Measurements from ENCODE around the gene NOC3L.

DNA sequence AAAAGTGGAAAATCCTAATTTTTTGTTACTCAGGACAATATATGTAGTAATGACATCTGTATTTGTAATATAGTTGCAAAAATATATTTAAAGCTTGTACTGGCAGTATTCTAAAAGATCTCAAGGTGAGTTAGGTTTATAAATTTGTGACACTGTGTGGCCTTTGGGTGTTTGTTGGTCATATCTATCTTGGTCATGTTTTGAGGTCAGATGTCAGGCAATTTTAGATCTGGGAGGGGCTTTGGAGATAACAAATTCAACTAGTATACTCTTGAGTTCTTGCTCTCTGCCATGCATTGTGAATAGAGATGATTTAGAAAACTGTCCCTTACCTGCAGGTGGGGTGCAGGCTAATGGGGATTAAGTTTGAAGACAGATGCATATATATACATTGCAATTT lies 42.7 kb upstream of the NOC3L start:
- TF ChIP-seq, protein P1, sequence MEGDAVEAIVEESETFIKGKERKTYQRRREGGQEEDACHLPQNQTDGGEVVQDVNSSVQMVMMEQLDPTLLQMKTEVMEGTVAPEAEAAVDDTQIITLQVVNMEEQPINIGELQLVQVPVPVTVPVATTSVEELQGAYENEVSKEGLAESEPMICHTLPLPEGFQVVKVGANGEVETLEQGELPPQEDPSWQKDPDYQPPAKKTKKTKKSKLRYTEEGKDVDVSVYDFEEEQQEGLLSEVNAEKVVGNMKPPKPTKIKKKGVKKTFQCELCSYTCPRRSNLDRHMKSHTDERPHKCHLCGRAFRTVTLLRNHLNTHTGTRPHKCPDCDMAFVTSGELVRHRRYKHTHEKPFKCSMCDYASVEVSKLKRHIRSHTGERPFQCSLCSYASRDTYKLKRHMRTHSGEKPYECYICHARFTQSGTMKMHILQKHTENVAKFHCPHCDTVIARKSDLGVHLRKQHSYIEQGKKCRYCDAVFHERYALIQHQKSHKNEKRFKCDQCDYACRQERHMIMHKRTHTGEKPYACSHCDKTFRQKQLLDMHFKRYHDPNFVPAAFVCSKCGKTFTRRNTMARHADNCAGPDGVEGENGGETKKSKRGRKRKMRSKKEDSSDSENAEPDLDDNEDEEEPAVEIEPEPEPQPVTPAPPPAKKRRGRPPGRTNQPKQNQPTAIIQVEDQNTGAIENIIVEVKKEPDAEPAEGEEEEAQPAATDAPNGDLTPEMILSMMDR (IDR thresholded peaks at IDR 0.05), result no peak
- TF ChIP-seq POLR2A (IDR thresholded peaks at IDR 0.05), result no peak
